WI38 (cell line): ENCODE results near the gene PPAN.

Source experiments
- H3K4me3 ChIP-seq: 2 replicates; pipeline ENCODE4 v1.5.1; 2011; ENCODE audit warnings: low read depth, mild to moderate bottlenecking, control low read depth, low read length
- CTCF ChIP-seq: IDR thresholded peaks from 2 replicates; pipeline ENCODE4 v1.5.1; 2012; ENCODE audit warnings: low read depth, mild to moderate bottlenecking, control low read depth, low read length

PPAN gene

GRCh38 chr19:10104665-10105508, 1.3 kb upstream of the PPAN start:
- TF ChIP-seq CTCF, result no peak
- no peak overlapping the region for H3K4me3 ChIP-seq

GRCh38 chr19:10105509-10106099, 558 bp upstream of the PPAN start:
- H3K4me3 ChIP-seq, result peak overlapping the region; percentile 35; the same call in 1 of the 2 replicates
- no peak for TF ChIP-seq CTCF

GRCh38 chr19:10107254-10107653, 1.1 kb downstream of the PPAN start:
- no peak for TF ChIP-seq CTCF

GRCh38 chr19:10107817-10108367, 1.7 kb downstream of the PPAN start:
- TF ChIP-seq CTCF, result no peak
- no peak overlapping the region for H3K4me3 ChIP-seq

More at GRCh38 chr19:10107254-10107653, 1.1 kb downstream of the PPAN start:
- H3K4me3 ChIP-seq, result peak overlapping the region; percentile 81

- TF ChIP-seq CTCF, result no peak
- H3K4me3 ChIP-seq, result no peak overlapping the region
These were observed 3.4 kb downstream of the PPAN start for GRCh38 chr19:10109528-10109927.

GRCh38 chr19:10110076-10110971, 4.2 kb downstream of the PPAN start:
- no peak for TF ChIP-seq CTCF
- no peak overlapping the region for H3K4me3 ChIP-seq
